Measurements from ENCODE around the gene CHCHD1. TPM values are rescaled to one million over a fixed set of nuclear protein-coding genes. Genes with fewer than 3 reads are reported as not detected.
A peak's percentile ranks its signal among the peaks of the same experiment; 100 is the strongest.

The CHCHD1 gene
- polyA plus RNA-seq, 1 donor from 2014 or later = 54.4 TPM

GRCh38 chr10:73758704-73759511, 22.9 kb upstream of the CHCHD1 start:
- Mint-ChIP-seq H3K36me3 (peaks cover 5% of the 10 kb centered on the region), H3K4me3 (peak overlapping the region in 2 of 4 donors; percentile 45 to 71), H3K4me1 (peaks cover 8 to 24% (median 24%) of the 10 kb centered on the region in 3 donors), H3K27me3 (no peaks in the 10 kb centered on the region), H3K9me3 (no peaks in the 10 kb centered on the region), H3K27ac (peak overlapping the region; percentile 55 to 86 (median 79))

- peak overlapping the region; percentile 27 to 86 (median 79) for H3K27ac Mint-ChIP-seq
- H3K4me3 Mint-ChIP-seq = peak overlapping the region in 2 of 4 donors; percentile 5 to 45
- H3K9me3 Mint-ChIP-seq = no peaks in the 10 kb centered on the region
- H3K27me3 Mint-ChIP-seq = no peaks in the 10 kb centered on the region
- peaks cover 8 to 24% (median 21%) of the 10 kb centered on the region in 3 donors for H3K4me1 Mint-ChIP-seq
- peaks cover 5% of the 10 kb centered on the region for H3K36me3 Mint-ChIP-seq
Measured at GRCh38 chr10:73759512-73760115, 22.2 kb upstream of the CHCHD1 start.

- Mint-ChIP-seq H3K27me3 (no peaks in the 10 kb centered on the region), H3K4me1 (peaks cover 8 to 22% (median 17%) of the 10 kb centered on the region in 3 donors), H3K4me3 (no peak overlapping the region), H3K9me3 (no peaks in the 10 kb centered on the region), H3K27ac (peak overlapping the region in 1 of 3 donors; percentile 81), H3K36me3 (peaks cover 13% of the 10 kb centered on the region)
Measured at GRCh38 chr10:73761781-73762180, 20.1 kb upstream of the CHCHD1 start.

GRCh38 chr10:73762915-73763314, 18.9 kb upstream of the CHCHD1 start:
- H3K36me3 Mint-ChIP-seq = peaks cover 13% of the 10 kb centered on the region
- peaks cover 9 to 20% (median 17%) of the 10 kb centered on the region in 3 donors for H3K4me1 Mint-ChIP-seq
- peak overlapping the region in 2 of 3 donors; percentile 5 to 64 for H3K27ac Mint-ChIP-seq
- no peaks in the 10 kb centered on the region for H3K27me3 Mint-ChIP-seq
- H3K4me3 Mint-ChIP-seq = peak overlapping the region in 1 of 4 donors; percentile 12
- no peaks in the 10 kb centered on the region for H3K9me3 Mint-ChIP-seq

- H3K9me3 Mint-ChIP-seq = no peaks in the 10 kb centered on the region
- H3K27ac Mint-ChIP-seq = peak overlapping the region in 2 of 3 donors; percentile 5 to 85
- peak overlapping the region in 1 of 4 donors; percentile 12 for H3K4me3 Mint-ChIP-seq
- H3K4me1 Mint-ChIP-seq = peaks cover 9 to 17% (median 17%) of the 10 kb centered on the region in 3 donors
- H3K36me3 Mint-ChIP-seq = peaks cover 13% of the 10 kb centered on the region
- H3K27me3 Mint-ChIP-seq = no peaks in the 10 kb centered on the region
Measured at GRCh38 chr10:73763343-73763742, 18.5 kb upstream of the CHCHD1 start.

- Mint-ChIP-seq H3K27ac (peak overlapping the region; percentile 39 to 71 (median 44)), H3K9me3 (no peaks in the 10 kb centered on the region), H3K4me3 (no peak overlapping the region), H3K36me3 (peaks cover 11% of the 10 kb centered on the region), H3K4me1 (peaks cover 11 to 18% (median 17%) of the 10 kb centered on the region in 3 donors), H3K27me3 (no peaks in the 10 kb centered on the region)
Measured at GRCh38 chr10:73765066-73765465, 16.8 kb upstream of the CHCHD1 start.

GRCh38 chr10:73768881-73769280, 13.0 kb upstream of the CHCHD1 start:
- no peaks in the 10 kb centered on the region for H3K9me3 Mint-ChIP-seq
- peak overlapping the region in 3 of 4 donors; percentile 46 to 82 (median 53) for H3K4me3 Mint-ChIP-seq
- peak overlapping the region; percentile 59 to 85 (median 75) for H3K27ac Mint-ChIP-seq
- no peaks in the 10 kb centered on the region for H3K27me3 Mint-ChIP-seq
- peaks cover 9% of the 10 kb centered on the region for H3K36me3 Mint-ChIP-seq
- peaks cover 18 to 21% (median 20%) of the 10 kb centered on the region in 3 donors for H3K4me1 Mint-ChIP-seq

- Mint-ChIP-seq H3K4me1 (peaks cover 22 to 25% (median 24%) of the 10 kb centered on the region in 3 donors), H3K27me3 (no peaks in the 10 kb centered on the region), H3K36me3 (peaks cover 9% of the 10 kb centered on the region), H3K27ac (peak overlapping the region; percentile 73 to 85 (median 75)), H3K4me3 (peak overlapping the region in 3 of 4 donors; percentile 53 to 99 (median 82)), H3K9me3 (no peaks in the 10 kb centered on the region)
Measured at GRCh38 chr10:73769396-73769795, 12.5 kb upstream of the CHCHD1 start.

GRCh38 chr10:73771722-73772280, 10.0 kb upstream of the CHCHD1 start:
- peaks cover 2% of the 10 kb centered on the region for H3K36me3 Mint-ChIP-seq
- H3K27me3 Mint-ChIP-seq = no peaks in the 10 kb centered on the region
- peak overlapping the region; percentile 90 to 99 (median 96) for H3K4me3 Mint-ChIP-seq
- peak overlapping the region; percentile 96 to 98 (median 96) for H3K27ac Mint-ChIP-seq
- peaks cover 37 to 39% (median 38%) of the 10 kb centered on the region in 3 donors for H3K4me1 Mint-ChIP-seq
- H3K9me3 Mint-ChIP-seq = no peaks in the 10 kb centered on the region

- peak overlapping the region; percentile 90 to 99 (median 96) for H3K4me3 Mint-ChIP-seq
- peak overlapping the region; percentile 96 to 98 (median 96) for H3K27ac Mint-ChIP-seq
- peaks cover 37 to 41% (median 38%) of the 10 kb centered on the region in 3 donors for H3K4me1 Mint-ChIP-seq
- H3K9me3 Mint-ChIP-seq = no peaks in the 10 kb centered on the region
- no peaks in the 10 kb centered on the region for H3K27me3 Mint-ChIP-seq
- peaks cover 4% of the 10 kb centered on the region for H3K36me3 Mint-ChIP-seq
Measured at GRCh38 chr10:73772281-73773151, 9.3 kb upstream of the CHCHD1 start.

GRCh38 chr10:73773152-73773879, 8.5 kb upstream of the CHCHD1 start:
- H3K9me3 Mint-ChIP-seq = no peaks in the 10 kb centered on the region
- H3K4me3 Mint-ChIP-seq = peak overlapping the region; percentile 90 to 99 (median 96)
- no peaks in the 10 kb centered on the region for H3K27me3 Mint-ChIP-seq
- H3K36me3 Mint-ChIP-seq = peaks cover 4% of the 10 kb centered on the region
- H3K27ac Mint-ChIP-seq = peak overlapping the region; percentile 96 to 98 (median 96)
- peaks cover 37 to 41% (median 38%) of the 10 kb centered on the region in 3 donors for H3K4me1 Mint-ChIP-seq

GRCh38 chr10:73774637-73775036, 7.2 kb upstream of the CHCHD1 start:
- Mint-ChIP-seq H3K4me3 (peak overlapping the region; percentile 90 to 99 (median 94)), H3K27me3 (no peaks in the 10 kb centered on the region), H3K36me3 (peaks cover 4% of the 10 kb centered on the region), H3K27ac (peak overlapping the region in 2 of 3 donors; percentile 96 to 98), H3K9me3 (no peaks in the 10 kb centered on the region), H3K4me1 (peaks cover 31 to 34% (median 33%) of the 10 kb centered on the region in 3 donors)

GRCh38 chr10:73779018-73779417, 2.8 kb upstream of the CHCHD1 start:
- Mint-ChIP-seq H3K4me3 (peak overlapping the region in 1 of 4 donors; percentile 96), H3K36me3 (peaks cover 2% of the 10 kb centered on the region), H3K27me3 (no peaks in the 10 kb centered on the region), H3K9me3 (no peaks in the 10 kb centered on the region), H3K27ac (no peak overlapping the region), H3K4me1 (peaks cover 41 to 44% (median 42%) of the 10 kb centered on the region in 3 donors)
